H1 (cell line): ENCODE data around the gene CYP1A1. TPM values are rescaled to one million over a fixed set of nuclear protein-coding genes. Genes with fewer than 3 reads are reported as not detected.

ENCODE experiments used
- CTCF ChIA-PET: fragments of 300-600 bp; sonication (Branson Sonifier 250); formaldehyde crosslinking; loops from one replicate; lab custom pipeline; 2021; ENCODE audit not compliant: partially characterized antibody; lab: Charles Lee
- POLR2A ChIA-PET: fragments of 300-600 bp; sonication (Branson Sonifier 250); formaldehyde crosslinking; loops from one replicate; lab custom pipeline; 2021; ENCODE audit warnings: inconsistent platforms; ENCODE audit not compliant: partially characterized antibody; lab: Charles Lee
- DNase-seq, 2 experiments: peaks; one replicate each; pipeline versions ENCODE4 v3.0.0 to v3.0.0-alpha.2; 2010 to 2022; ENCODE audit warnings: low spot score in 2 of 2, low read depth in 1 of 2, mixed read lengths in 1 of 2
- FAIRE-seq: peaks from 2 replicates; lab custom pipeline; 2011; peaks lifted over from hg19 to GRCh38; lab: Jason Lieb, UNC
- H2AFZ ChIP-seq: 2 replicates; pipeline ENCODE4 v1.8.1; 2012; ENCODE audit warnings: low read length, inconsistent platforms
- H2AK5ac ChIP-seq: 2 replicates; pipeline ENCODE4 v1.6.1; 2013; ENCODE audit warnings: low read depth, low read length
- H2BK120ac ChIP-seq: replicated peaks from 2 replicates; pipeline ENCODE3; 2013; ENCODE audit warnings: low read depth, low read length, inconsistent platforms
- H2BK12ac ChIP-seq: 2 replicates; pipeline ENCODE4 v1.6.1; 2013; ENCODE audit warnings: low read depth, low read length
- H2BK15ac ChIP-seq: 2 replicates; pipeline ENCODE4 v1.6.1; 2013; ENCODE audit warnings: low read length
- H2BK20ac ChIP-seq: 2 replicates; pipeline ENCODE4 v1.6.1; 2013; ENCODE audit warnings: low read length
- H2BK5ac ChIP-seq: 2 replicates; pipeline ENCODE4 v1.6.1; 2013; ENCODE audit warnings: low read depth, low read length
- H3K14ac ChIP-seq: 2 replicates; pipeline ENCODE4 v1.6.1; 2013; ENCODE audit warnings: inconsistent platforms; ENCODE audit not compliant: insufficient read length
- H3K18ac ChIP-seq: 2 replicates; pipeline ENCODE4 v1.6.1; 2013; ENCODE audit warnings: low read length; ENCODE audit errors: extremely low read depth
- H3K23ac ChIP-seq: 2 replicates; pipeline ENCODE4 v1.6.1; 2013; ENCODE audit warnings: inconsistent platforms; ENCODE audit not compliant: insufficient read length
- H3K23me2 ChIP-seq: 2 replicates; pipeline ENCODE4 v1.6.1; 2013; ENCODE audit warnings: low read depth, low read length
- H3K27ac ChIP-seq: 2 replicates; pipeline ENCODE4 v1.6.1; 2011; ENCODE audit warnings: low read depth, low read length, inconsistent platforms
- H3K27me3 ChIP-seq, 4 experiments: replicated peaks in 1 of 4; 1 replicate in 1 of 4; 2 replicates in 3 of 4; pipeline versions ENCODE4 v1.6.1 to v1.8.1; 2011 to 2013; ENCODE audit warnings: low read length in 3 of 4, mild to moderate bottlenecking in 3 of 4, inconsistent platforms in 2 of 4, mixed read lengths in 2 of 4, moderate library complexity in 1 of 4; ENCODE audit not compliant: control insufficient read depth in 3 of 4, insufficient read depth in 3 of 4; ENCODE audit errors: extremely low read depth in 1 of 4
- H3K36me3 ChIP-seq, 4 experiments: 2 replicates each; pipeline versions ENCODE4 v1.6.1 to v1.8.1; 2011 to 2013; ENCODE audit warnings: mild to moderate bottlenecking in 4 of 4, low read length in 3 of 4, moderate library complexity in 2 of 4, control low read depth in 1 of 4, inconsistent platforms in 1 of 4; ENCODE audit not compliant: insufficient read depth in 4 of 4, control insufficient read depth in 2 of 4
- H3K4ac ChIP-seq: replicated peaks from 2 replicates; pipeline ENCODE3; 2013; ENCODE audit warnings: low read length, low read depth, mixed read lengths, inconsistent platforms; ENCODE audit not compliant: insufficient read length
- H3K4me1 ChIP-seq, 4 experiments: replicated peaks in 1 of 4; 1 replicate in 1 of 4; 2 replicates in 3 of 4; pipeline versions ENCODE4 v1.6.1 to v1.8.1; 2011 to 2013; ENCODE audit warnings: low read length in 3 of 4, inconsistent platforms in 2 of 4, mixed read lengths in 1 of 4; ENCODE audit not compliant: insufficient read depth in 4 of 4, control insufficient read depth in 3 of 4
- H3K4me2 ChIP-seq, 2 experiments: 2 replicates each; pipeline versions ENCODE4 v1.6.1 to v1.8.1; 2011 to 2013; ENCODE audit warnings: low read depth in 2 of 2, low read length in 2 of 2, control low read depth in 1 of 2, inconsistent platforms in 1 of 2, mild to moderate bottlenecking in 1 of 2; ENCODE audit not compliant: insufficient read depth in 1 of 2
- H3K4me3 ChIP-seq, 4 experiments: fragments of 200-600, 300-600 bp in 1 of 4; sonication (generic), shearing (Covaris generic), sonication (Bioruptor Twin) in 1 of 4; 2 replicates each; pipeline versions ENCODE4 v1.5.1 to v1.8.1; 2011 to 2016; ENCODE audit warnings: low read length in 4 of 4, low read depth in 3 of 4, control low read depth in 2 of 4, inconsistent platforms in 2 of 4, mild to moderate bottlenecking in 2 of 4, mixed read lengths in 1 of 4, moderate library complexity in 1 of 4; ENCODE audit not compliant: insufficient read depth in 2 of 4; ENCODE audit errors: extremely low read depth in 1 of 4
- H3K56ac ChIP-seq: replicated peaks from 2 replicates; pipeline ENCODE3; 2013; ENCODE audit warnings: low read depth, mild to moderate bottlenecking, mixed read lengths, low read length, inconsistent platforms; ENCODE audit not compliant: insufficient read length
- H3K79me1 ChIP-seq: 2 replicates; pipeline ENCODE4 v1.6.1; 2013; ENCODE audit warnings: low read depth, low read length, control low read depth
- H3K79me2 ChIP-seq, 2 experiments: 2 replicates each; pipeline versions ENCODE4 v1.6.1 to v1.8.1; 2012 to 2013; ENCODE audit warnings: low read length in 2 of 2, mild to moderate bottlenecking in 2 of 2, inconsistent platforms in 1 of 2; ENCODE audit not compliant: insufficient read depth in 2 of 2, control insufficient read depth in 1 of 2
- H3K9ac ChIP-seq, 4 experiments: replicated peaks in 1 of 4; 1 replicate in 1 of 4; 2 replicates in 3 of 4; pipeline versions ENCODE4 v1.6.1 to v1.8.1; 2011 to 2013; ENCODE audit warnings: low read depth in 3 of 4, low read length in 3 of 4, control low read depth in 2 of 4, mild to moderate bottlenecking in 2 of 4, moderate library complexity in 2 of 4, inconsistent platforms in 1 of 4; ENCODE audit errors: extremely low read depth in 1 of 4
- H3K9me3 ChIP-seq, 2 experiments: 2 replicates each; pipeline versions ENCODE4 v1.6.1 to v1.8.1; 2012 to 2013; ENCODE audit warnings: mild to moderate bottlenecking in 2 of 2, moderate library complexity in 2 of 2, control low read depth in 1 of 2, inconsistent platforms in 1 of 2, low read depth in 1 of 2, low read length in 1 of 2, mixed read lengths in 1 of 2; ENCODE audit not compliant: insufficient read depth in 2 of 2
- H4K20me1 ChIP-seq, 2 experiments: replicated peaks in 1 of 2; 2 replicates each; pipeline versions ENCODE3 to v1.8.1; 2011 to 2013; ENCODE audit warnings: inconsistent platforms in 2 of 2, low read length in 2 of 2, mild to moderate bottlenecking in 1 of 2; ENCODE audit not compliant: insufficient read depth in 2 of 2, control insufficient read depth in 1 of 2
- H4K5ac ChIP-seq: 2 replicates; pipeline ENCODE4 v1.6.1; 2013; ENCODE audit warnings: low read length, low read depth, mixed read lengths, inconsistent platforms; ENCODE audit not compliant: insufficient read length
- H4K8ac ChIP-seq: 2 replicates; pipeline ENCODE4 v1.8.0; 2013; ENCODE audit warnings: mild to moderate bottlenecking, moderate library complexity, low read length, inconsistent platforms; ENCODE audit not compliant: insufficient read depth; ENCODE audit errors: extremely low read depth
- H4K91ac ChIP-seq: replicated peaks from 2 replicates; pipeline ENCODE3; 2013; ENCODE audit warnings: low read length, mixed read lengths, inconsistent platforms; ENCODE audit not compliant: insufficient read length
- CREB1 ChIP-seq: IDR thresholded peaks from 2 replicates; pipeline ENCODE4 v1.6.1; 2012; ENCODE audit warnings: inconsistent platforms
- FOSL1 ChIP-seq: IDR thresholded peaks from 2 replicates; pipeline ENCODE4 v1.6.1; 2011; ENCODE audit warnings: mild to moderate bottlenecking, low read depth, low read length, moderate library complexity; ENCODE audit not compliant: insufficient read depth
- PHF8 ChIP-seq: fragments of 200-600 bp; sonication (generic); conservative IDR thresholded peaks from 2 replicates; pipeline ENCODE4 v1.7.1; 2012; ENCODE audit warnings: low read depth, mild to moderate bottlenecking, inconsistent platforms, low read length, moderate library complexity
- POLR2AphosphoS5 ChIP-seq: IDR thresholded peaks from 2 replicates; pipeline ENCODE4 v1.6.1; 2011; ENCODE audit warnings: low read depth, low read length
- RBBP5 ChIP-seq: IDR thresholded peaks from 2 replicates; pipeline ENCODE4 v1.7.1; 2012; ENCODE audit warnings: low read depth, mild to moderate bottlenecking, inconsistent platforms, low read length, moderate library complexity, borderline replicate concordance
- SAP30 ChIP-seq: fragments of 300-600 bp; sonication (generic); IDR thresholded peaks from 2 replicates; pipeline ENCODE4 v1.7.1; 2012; ENCODE audit warnings: low read length, moderate library complexity, mild to moderate bottlenecking, inconsistent platforms; ENCODE audit not compliant: insufficient read depth, insufficient replicate concordance
- SP2 ChIP-seq: IDR thresholded peaks from 2 replicates; pipeline ENCODE4 v1.6.1; 2012; ENCODE audit warnings: mild to moderate bottlenecking, low read length, inconsistent platforms
- SRF ChIP-seq: IDR thresholded peaks from 2 replicates; pipeline ENCODE4 v1.6.1; 2011; ENCODE audit warnings: mild to moderate bottlenecking, low read depth, low read length, moderate library complexity
- TAF1 ChIP-seq: IDR thresholded peaks from 2 replicates; pipeline ENCODE4 v1.6.1; 2011; ENCODE audit warnings: mild to moderate bottlenecking, low read depth, low read length
- TBP ChIP-seq: IDR thresholded peaks from 2 replicates; pipeline ENCODE4 v1.6.1; 2011; ENCODE audit warnings: low read depth, low read length, improper control_type of control experiment
- WGBS, 2 experiments: shearing (Covaris generic) in 1 of 2; methylation state at CpG; one replicate each; pipeline versions ENCODE4 v1.1.6 to v1.1.7; 2013 to 2015; ENCODE audit warnings: low lambda C conversion rate in 2 of 2, mixed read lengths in 2 of 2, inconsistent platforms in 1 of 2, low coverage in 1 of 2, missing lambda C conversion rate in 1 of 2; ENCODE audit not compliant: insufficient replicate concordance in 2 of 2, insufficient coverage in 1 of 2, insufficient read length in 1 of 2; ENCODE audit errors: extremely low coverage in 1 of 2, missing lambda C conversion rate in 1 of 2; 5-methylcytosine and 5-hydroxymethylcytosine counted together
- polyA plus RNA-seq, 7 experiments: library from polyadenylated mRNA; depleted of rRNA in 3 of 7; stranded (reverse) in 5 of 7; unstranded in 2 of 7; fragments of >200 nt in 5 of 7; fragments of 200-250 nt in 2 of 7; gene quantifications; 1 replicate in 5 of 7; 2 replicates in 1 of 7; 4 replicates in 1 of 7; pipeline versions ENCODE4 v1.2.1 to v1.2.3, GENCODE V29; 2011 to 2013; ENCODE audit warnings: missing spikeins in 2 of 7, mixed read lengths in 2 of 7
- total RNA-seq: library from RNA; stranded (reverse); fragmentation: NEBNext Ultra II Directional; extraction: Animal tissue kit (Norgen Biotek cat#: 25700); gene quantifications from 2 replicates; pipeline ENCODE4 v1.2.1, GENCODE V29; 2021
- TF ChIP-seq, protein P1 (sequence below): IDR thresholded peaks from 2 replicates; pipeline ENCODE4 v1.6.1; 2012; ENCODE audit warnings: inconsistent platforms
- TF ChIP-seq, protein P2 (sequence below): IDR thresholded peaks from 2 replicates; pipeline ENCODE4 v1.6.1; 2011; ENCODE audit warnings: low read depth, mild to moderate bottlenecking, low read length; ENCODE audit not compliant: insufficient read depth

CYP1A1 gene
- total and polyA plus RNA-seq, 2 of the 8 experiments (the other 6 are each of a cell fraction or from before 2014, with no cell fraction given), result 0.32 to 0.35 TPM

- Histone ChIP-seq H3K14ac (no peak within 1 kb of the TSS), H3K27ac (no peak within 1 kb of the TSS), H3K56ac (no peak within 1 kb of the TSS), H2BK5ac (no peak within 1 kb of the TSS; the same call in 1 of the 2 replicates), H2BK120ac (no peak within 1 kb of the TSS), H3K23ac (no peak within 1 kb of the TSS), H3K79me2 (no peaks in the 10 kb centered on the region), H3K9me3 (no peaks in the 10 kb centered on the region), H4K91ac (no peak within 1 kb of the TSS), H2BK20ac (no peak within 1 kb of the TSS), H3K4me2 (no peak within 1 kb of the TSS), H3K23me2 (no peaks in the 10 kb centered on the region), H3K27me3 (peaks cover 0 to 4% (median 2%) of the 10 kb centered on the region in 4 experiments; a peak in 2 of 7 replicates), H2AK5ac (no peak within 1 kb of the TSS), H3K4me3 (no peak within 1 kb of the TSS), H4K8ac (no peak within 1 kb of the TSS), H3K9ac (no peak within 1 kb of the TSS; a peak in 2 of 7 replicates), H3K79me1 (no peaks in the 10 kb centered on the region), H3K4ac (no peak within 1 kb of the TSS), H2BK15ac (no peak within 1 kb of the TSS), H4K5ac (no peak within 1 kb of the TSS), H2BK12ac (no peak within 1 kb of the TSS), H3K18ac (no peak within 1 kb of the TSS), H4K20me1 (peaks cover 0 to 1% of the 10 kb centered on the region in 2 experiments), H3K4me1 (peaks cover 0 to 4% (median 0%) of the 10 kb centered on the region in 4 experiments; a peak in 2 of 7 replicates), H2AFZ (no peak within 1 kb of the TSS), H3K36me3 (no peaks in the 10 kb centered on the region)
- WGBS, 2 experiments, result 83% methylated on average over 3 of the region's 3 CpGs; no CpG with 5 or more reads in 1 of the 2 experiments
- POLR2A ChIA-PET, result interaction anchor here (0.7 to 4.8 kb wide), 3 partner anchors 9 to 22 kb away, joined by 3 to 47 read pairs (median 5); partner anchors contain the start of gene CYP1A1
- CTCF ChIA-PET, result interaction anchor here (0.6 to 53.7 kb wide), 10 partner anchors 9 to 123 kb away, joined by 3 to 1439 read pairs (median 4); partner anchors contain the start of gene CLK3
- FAIRE-seq, result no peak
- DNase-seq, result no peak
- TF ChIP-seq CREB1, result no peak
- no peak for TF ChIP-seq PHF8
- TF ChIP-seq TAF1, result no peak
- no peak for TF ChIP-seq FOSL1
- TF ChIP-seq, protein P1, sequence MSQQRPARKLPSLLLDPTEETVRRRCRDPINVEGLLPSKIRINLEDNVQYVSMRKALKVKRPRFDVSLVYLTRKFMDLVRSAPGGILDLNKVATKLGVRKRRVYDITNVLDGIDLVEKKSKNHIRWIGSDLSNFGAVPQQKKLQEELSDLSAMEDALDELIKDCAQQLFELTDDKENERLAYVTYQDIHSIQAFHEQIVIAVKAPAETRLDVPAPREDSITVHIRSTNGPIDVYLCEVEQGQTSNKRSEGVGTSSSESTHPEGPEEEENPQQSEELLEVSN, result no peak
- TF ChIP-seq SAP30, result no peak
- TF ChIP-seq TBP, result no peak
- no peak for TF ChIP-seq SRF
- no peak for TF ChIP-seq POLR2AphosphoS5
- TF ChIP-seq, protein P2, sequence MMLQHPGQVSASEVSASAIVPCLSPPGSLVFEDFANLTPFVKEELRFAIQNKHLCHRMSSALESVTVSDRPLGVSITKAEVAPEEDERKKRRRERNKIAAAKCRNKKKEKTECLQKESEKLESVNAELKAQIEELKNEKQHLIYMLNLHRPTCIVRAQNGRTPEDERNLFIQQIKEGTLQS, result no peak
- no peak for TF ChIP-seq RBBP5
- TF ChIP-seq SP2, result no peak
Measured at GRCh38 chr15:74748322-74748946, 23.1 kb upstream of the CYP1A1 start, which contains the start of gene CYP1A2. Gene CYP1A2 (plus strand): TSS chr15:74748845. CDS start chr15:74749739, 894 bp downstream.
